Vagina (tissue), 2 donors: Measurements from ENCODE around the gene IFNA7.

Experiments used
- POLR2A ChIP-seq, 2 donors: fragments of 450-650 bp; IDR thresholded peaks; one replicate each; pipeline ENCODE4 v1.6.1; 2017; ENCODE audit warnings: antibody characterized with exemption in 2 of 2, mild to moderate bottlenecking in 2 of 2, moderate library complexity in 2 of 2
- POLR2AphosphoS5 ChIP-seq, 2 donors: sonication (generic); formaldehyde crosslinking; IDR thresholded peaks; one replicate each; pipeline ENCODE4 v1.9.0; 2017; ENCODE audit warnings: antibody characterized with exemption in 2 of 2, mild to moderate bottlenecking in 2 of 2, low read depth in 1 of 2; ENCODE audit not compliant: insufficient read depth in 1 of 2
- TF ChIP-seq, protein P1 (sequence below), 3 experiments: fragments of 450-650 bp in 2 of 3; fragments of 200-600 bp in 1 of 3; sonication (generic) in 1 of 3; IDR thresholded peaks; one replicate each; pipeline ENCODE4 v1.5.1; 2017 to 2019; ENCODE audit warnings: antibody characterized with exemption in 3 of 3, mild to moderate bottlenecking in 2 of 3, moderate library complexity in 2 of 3

DNA sequence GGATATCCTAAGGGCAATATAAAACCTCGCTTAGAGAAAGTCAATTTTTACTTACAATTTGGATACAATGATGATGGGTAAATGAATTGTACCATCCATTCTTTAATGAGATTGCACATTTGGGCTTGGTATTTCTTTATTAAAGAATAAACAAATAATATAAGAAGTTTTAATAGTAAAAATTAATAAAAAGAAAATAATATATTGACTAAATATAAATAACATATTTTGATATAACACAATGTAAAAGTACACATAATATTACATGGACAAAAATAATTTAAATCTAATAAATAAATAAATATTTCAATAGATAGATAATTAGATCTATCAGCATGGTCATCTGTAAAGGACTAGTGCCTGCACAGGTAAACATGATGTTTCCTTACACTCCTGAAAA, 36.5 kb downstream of the IFNA7 start:
- TF ChIP-seq POLR2A (IDR thresholded peaks at IDR 0.05) = no peak
- TF ChIP-seq, protein P1, sequence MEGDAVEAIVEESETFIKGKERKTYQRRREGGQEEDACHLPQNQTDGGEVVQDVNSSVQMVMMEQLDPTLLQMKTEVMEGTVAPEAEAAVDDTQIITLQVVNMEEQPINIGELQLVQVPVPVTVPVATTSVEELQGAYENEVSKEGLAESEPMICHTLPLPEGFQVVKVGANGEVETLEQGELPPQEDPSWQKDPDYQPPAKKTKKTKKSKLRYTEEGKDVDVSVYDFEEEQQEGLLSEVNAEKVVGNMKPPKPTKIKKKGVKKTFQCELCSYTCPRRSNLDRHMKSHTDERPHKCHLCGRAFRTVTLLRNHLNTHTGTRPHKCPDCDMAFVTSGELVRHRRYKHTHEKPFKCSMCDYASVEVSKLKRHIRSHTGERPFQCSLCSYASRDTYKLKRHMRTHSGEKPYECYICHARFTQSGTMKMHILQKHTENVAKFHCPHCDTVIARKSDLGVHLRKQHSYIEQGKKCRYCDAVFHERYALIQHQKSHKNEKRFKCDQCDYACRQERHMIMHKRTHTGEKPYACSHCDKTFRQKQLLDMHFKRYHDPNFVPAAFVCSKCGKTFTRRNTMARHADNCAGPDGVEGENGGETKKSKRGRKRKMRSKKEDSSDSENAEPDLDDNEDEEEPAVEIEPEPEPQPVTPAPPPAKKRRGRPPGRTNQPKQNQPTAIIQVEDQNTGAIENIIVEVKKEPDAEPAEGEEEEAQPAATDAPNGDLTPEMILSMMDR (IDR thresholded peaks at IDR 0.05) = no peak
- no peak for TF ChIP-seq POLR2AphosphoS5 (IDR thresholded peaks at IDR 0.05; ENCODE audit: insufficient read depth in 1 of 2, low read depth in 1 of 2)
